Stimulated activated CD8-positive, alpha-beta memory T cell treated with anti-CD3 and anti-CD28 coated beads, Interleukin-2, amount 100 ng/mL, for 48 hours (primary cell): ENCODE data around the gene CENPS.
A peak's percentile ranks its signal among the peaks of the same experiment; 100 is the strongest.
"Not testable (repeated sequence)": the region's sequence is repeated elsewhere in the genome, so short reads cannot be mapped to it uniquely, and the experiment has no call there.

Source experiments
- DNase-seq, 2 donors: peaks; one replicate each; pipeline ENCODE4 v3.0.0-alpha.2; 2020; ENCODE audit warnings: low read depth in 2 of 2

Gene CENPS

DNA sequence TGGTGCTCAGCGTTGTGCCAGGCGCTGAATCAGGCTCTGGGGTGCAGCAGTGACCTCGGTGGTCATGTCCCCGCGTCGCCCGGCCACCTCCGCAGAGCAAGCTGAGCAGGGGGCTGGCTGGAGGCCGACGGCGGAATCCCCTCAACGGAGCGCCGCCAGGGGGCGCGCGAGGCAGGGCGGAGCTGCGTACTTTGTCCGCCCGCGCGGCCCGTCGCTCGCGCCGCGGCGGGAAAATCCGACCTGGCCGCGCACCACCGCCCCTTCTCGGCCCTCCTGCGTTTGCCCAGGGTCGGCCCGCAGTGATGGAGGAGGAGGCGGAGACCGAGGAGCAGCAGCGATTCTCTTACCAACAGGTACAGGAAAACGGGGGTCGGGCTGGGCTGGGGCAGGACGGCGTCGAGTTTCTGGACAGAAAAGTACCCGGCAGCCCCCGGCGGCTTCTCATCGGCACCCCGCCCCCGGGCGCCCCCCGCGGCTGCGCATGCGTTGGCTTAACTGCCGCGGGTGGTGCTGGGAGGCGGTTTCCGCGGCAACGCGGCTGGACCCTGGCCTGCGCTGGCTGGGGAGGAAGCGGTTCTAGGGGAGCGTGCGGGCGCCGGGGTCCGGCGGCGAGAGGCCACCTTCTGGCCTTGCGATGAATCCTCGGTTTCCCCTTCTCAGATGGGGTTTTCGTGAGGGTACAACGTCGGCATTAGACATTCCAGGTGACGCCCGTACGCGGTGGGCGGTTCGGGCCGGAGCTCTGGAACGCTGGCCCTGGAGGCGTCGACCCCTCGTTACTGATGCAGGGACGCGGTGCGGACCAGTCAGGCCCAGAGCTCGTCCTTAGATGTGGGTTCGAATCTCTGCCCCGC lies at the start of gene CENPS:
TSS of gene CENPS (plus strand) at position 218 of the 854 bp plus-strand sequence. CDS start at position 303, 85 bp downstream.
- peak; percentile 90 to 98 for DNase-seq

- no peak for DNase-seq
Measured at GRCh38 chr1:10380594-10381275, 49.5 kb upstream of the CENPS start.

DNA sequence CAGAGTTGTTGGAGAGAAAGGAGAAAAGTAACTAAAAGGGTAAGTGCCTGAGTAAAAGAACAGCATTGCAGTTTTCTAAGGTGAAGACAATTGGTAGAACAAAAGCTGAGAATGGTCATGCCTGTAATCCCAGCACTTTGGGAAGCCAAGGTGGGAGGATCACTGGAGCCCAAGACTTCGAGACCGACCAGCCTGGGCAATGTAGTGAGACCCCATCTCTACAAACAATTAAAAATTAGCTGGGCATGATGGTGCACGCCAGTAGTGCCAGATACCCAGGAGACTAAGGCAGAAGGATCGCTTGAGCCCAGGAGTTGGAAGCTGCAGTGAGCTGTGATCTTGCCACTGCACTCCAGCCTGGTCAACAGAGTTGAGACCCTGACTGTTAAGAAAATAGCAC lies 46.6 kb upstream of the CENPS start:
- no peak for DNase-seq

DNA sequence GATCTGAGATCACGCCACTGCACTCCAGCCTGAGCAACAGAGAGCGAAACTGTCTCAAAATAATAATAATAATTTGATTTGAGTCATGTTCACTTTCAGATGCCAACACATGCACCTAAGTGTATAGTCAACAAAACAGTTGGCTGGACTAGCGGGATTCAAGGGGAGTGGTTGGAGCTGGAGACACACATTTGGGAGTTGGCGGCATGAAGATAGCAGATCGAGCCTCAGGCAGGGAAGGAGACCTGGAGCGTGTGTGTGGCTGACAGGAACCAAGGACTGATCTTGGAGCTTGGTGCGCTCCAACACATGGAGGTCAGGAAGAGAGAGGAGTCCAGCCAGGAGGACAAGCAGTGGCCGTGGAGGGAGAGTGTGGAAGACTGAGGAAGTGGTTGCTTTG lies 46.0 kb upstream of the CENPS start:
- DNase-seq = no peak

- no peak for DNase-seq
Measured at GRCh38 chr1:10386761-10387676, 43.2 kb upstream of the CENPS start.

GRCh38 chr1:10387677-10388386 lies 42.4 kb upstream of the CENPS start:
- DNase-seq = no peak

DNA sequence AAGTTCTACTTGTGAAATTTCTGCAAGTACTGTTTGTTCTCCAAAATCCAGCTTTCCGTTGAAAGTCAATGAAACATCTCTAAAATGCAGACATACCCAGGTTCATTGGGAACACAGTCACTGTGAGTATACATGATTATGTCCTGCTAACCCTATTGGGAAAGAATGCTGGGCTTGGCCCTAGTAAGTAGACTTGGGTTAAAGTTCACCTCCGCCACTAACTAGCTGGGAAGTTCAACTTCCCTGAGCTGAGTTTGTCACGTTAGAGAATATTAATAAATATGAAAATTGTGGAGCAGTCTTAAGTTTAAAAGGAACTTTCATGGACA lies 41.9 kb upstream of the CENPS start:
- DNase-seq = no peak

- DNase-seq = no peak
Measured at GRCh38 chr1:10389271-10389973, 40.8 kb upstream of the CENPS start.

DNA sequence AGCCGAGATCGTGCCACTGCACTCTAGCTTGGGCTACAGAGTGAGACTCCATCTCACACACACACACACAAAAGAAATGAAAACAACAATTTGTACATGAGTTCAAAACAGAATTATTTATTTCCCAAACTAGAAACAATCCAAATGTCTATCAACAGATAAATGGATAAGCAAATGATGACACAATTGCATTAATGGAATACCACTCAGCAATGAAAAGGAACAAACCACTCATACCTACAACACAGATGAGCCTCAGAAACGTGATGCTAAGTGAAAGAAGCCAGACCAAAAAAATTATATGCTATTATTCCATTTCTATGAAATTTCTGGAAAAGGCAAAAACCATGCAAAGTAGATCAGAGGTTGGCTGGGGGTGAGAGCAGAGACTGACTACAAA lies 33.4 kb upstream of the CENPS start:
- no peak for DNase-seq

- no peak for DNase-seq
Measured at GRCh38 chr1:10398278-10398733, 31.9 kb upstream of the CENPS start.

- DNase-seq = peak; percentile 98 to 99
Measured at GRCh38 chr1:10398734-10399443, 31.3 kb upstream of the CENPS start, which contains the start of gene PGD. TSS of gene PGD (plus strand) at chr1:10399064. CDS start at chr1:10399118, 54 bp downstream.

GRCh38 chr1:10399444-10399941 lies 30.7 kb upstream of the CENPS start:
- peak in 1 of 2 donors; percentile 2 for DNase-seq

- DNase-seq = no peak
Measured at GRCh38 chr1:10400013-10400412, 30.2 kb upstream of the CENPS start.

GRCh38 chr1:10401281-10401680 lies 29.0 kb upstream of the CENPS start:
- DNase-seq = no peak

GRCh38 chr1:10402729-10403274 lies 27.4 kb upstream of the CENPS start:
- DNase-seq = no peak

DNA sequence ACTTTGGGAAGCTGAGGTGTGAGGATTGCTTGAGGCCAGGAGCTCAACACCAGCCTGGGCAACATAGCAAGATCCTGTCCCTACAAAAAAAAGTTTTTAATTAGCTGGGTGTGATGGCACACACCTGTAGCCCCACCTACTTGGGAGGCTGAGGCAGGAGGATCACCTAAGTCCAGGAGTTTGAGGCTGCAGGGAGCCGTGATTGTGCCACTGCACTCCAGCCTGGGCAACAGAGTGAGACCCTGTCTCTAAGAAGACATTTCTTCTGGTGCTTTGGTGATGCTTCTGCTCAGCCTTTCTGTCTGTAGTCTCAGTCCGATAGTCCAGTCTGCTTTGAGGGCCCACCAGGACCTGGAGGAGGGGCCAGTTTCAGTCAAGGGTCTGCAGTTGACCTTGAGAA lies 23.0 kb upstream of the CENPS start:
- DNase-seq = no peak

DNA sequence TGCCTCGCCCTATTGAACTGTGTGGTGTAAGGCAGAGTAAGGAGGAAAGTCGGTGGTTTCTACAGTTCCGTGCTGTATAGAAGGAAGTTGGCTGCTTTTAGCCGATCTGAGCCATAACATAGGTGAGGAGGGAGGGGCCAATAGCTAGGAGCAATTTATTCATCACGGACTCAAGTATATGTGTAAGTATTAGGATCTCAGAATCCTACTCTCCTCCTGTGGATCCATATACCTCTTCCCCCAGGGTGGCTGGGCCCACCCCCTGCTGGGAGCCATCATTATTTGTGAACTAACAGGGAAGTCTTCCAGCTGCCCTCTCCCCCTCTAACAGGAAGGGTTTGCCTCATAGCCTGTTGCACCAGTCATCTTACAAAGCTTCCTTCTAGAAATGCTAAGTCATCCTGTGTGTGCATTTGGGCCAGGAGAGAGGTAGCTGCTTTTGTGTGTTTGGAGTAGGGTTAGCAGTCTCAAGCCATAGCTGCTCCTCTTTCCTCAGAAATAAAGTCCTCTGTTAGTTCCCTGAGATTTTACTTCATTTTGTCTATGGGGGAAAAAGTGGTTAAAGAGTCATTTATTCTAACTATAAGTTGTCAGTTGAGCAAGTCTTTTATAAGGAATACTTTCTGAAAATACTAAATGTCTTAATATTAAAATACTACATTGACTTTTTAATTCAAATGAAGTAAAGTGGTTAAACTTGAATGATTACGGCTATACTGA lies 14.9 kb upstream of the CENPS start:
- DNase-seq = no peak

GRCh38 chr1:10415967-10416366 lies 14.3 kb upstream of the CENPS start:
- DNase-seq = not testable (repeated sequence)

- not testable (repeated sequence) for DNase-seq
Measured at GRCh38 chr1:10418741-10419140, 11.5 kb upstream of the CENPS start.
